Measurements from ENCODE around the gene TRAPPC2B. TPM values are rescaled to one million over a fixed set of nuclear protein-coding genes. Genes with fewer than 3 reads are reported as not detected.

Gene TRAPPC2B
- polyA plus RNA-seq (ENCODE audit: insufficient read depth in 1 of 5, insufficient read length in 5 of 5, low replicate concordance in 1 of 5), result 10 to 100 TPM; 12.4 to 17.2 (median 14.5) TPM
- long read RNA-seq, donor 1, transcript TRAPPC2B-202 (1 exons, 1,743 nt), result minor isoform, 12 of 39 reads
- long read RNA-seq, donor 1, transcript TRAPPC2B-201 (2 exons, 732 nt), result major isoform, 27 of 39 reads
- long read RNA-seq, donor 1, partial matches to known transcripts, result 0 of 39 reads
- long read RNA-seq, donor 1, other reads (novel, unspliced or antisense), result 0 of 39 reads
- long read RNA-seq, donor 2, transcript TRAPPC2B-201 (2 exons, 732 nt), result major isoform, 18 of 25 reads
- long read RNA-seq, donor 2, transcript TRAPPC2B-202 (1 exons, 1,743 nt), result minor isoform, 7 of 25 reads
- long read RNA-seq, donor 2, partial matches to known transcripts, result 0 of 25 reads
- long read RNA-seq, donor 2, other reads (novel, unspliced or antisense), result 0 of 25 reads
- long read RNA-seq, donor 3, transcript TRAPPC2B-202 (1 exons, 1,743 nt), result minor isoform, 7 of 30 reads
- long read RNA-seq, donor 3, transcript TRAPPC2B-201 (2 exons, 732 nt), result major isoform, 23 of 30 reads
- long read RNA-seq, donor 3, partial matches to known transcripts, result 0 of 30 reads
- long read RNA-seq, donor 3, other reads (novel, unspliced or antisense), result 0 of 30 reads
- long read RNA-seq, donor 4, transcript TRAPPC2B-202 (1 exons, 1,743 nt), result minor isoform, 6 of 13 reads
- long read RNA-seq, donor 4, transcript TRAPPC2B-201 (2 exons, 732 nt), result major isoform, 7 of 13 reads
- long read RNA-seq, donor 4, partial matches to known transcripts, result 0 of 13 reads
- long read RNA-seq, donor 4, other reads (novel, unspliced or antisense), result 0 of 13 reads
- long read RNA-seq, donor 5, transcript TRAPPC2B-201 (2 exons, 732 nt), result major isoform, 23 of 42 reads
- long read RNA-seq, donor 5, transcript TRAPPC2B-202 (1 exons, 1,743 nt), result minor isoform, 19 of 42 reads
- long read RNA-seq, donor 5, partial matches to known transcripts, result 0 of 42 reads
- long read RNA-seq, donor 5, other reads (novel, unspliced or antisense), result 0 of 42 reads
- long read RNA-seq, donor 6, transcript TRAPPC2B-201 (2 exons, 732 nt), result major isoform, 14 of 23 reads
- long read RNA-seq, donor 6, transcript TRAPPC2B-202 (1 exons, 1,743 nt), result minor isoform, 9 of 23 reads
- long read RNA-seq, donor 6, partial matches to known transcripts, result 0 of 23 reads
- long read RNA-seq, donor 6, other reads (novel, unspliced or antisense), result 0 of 23 reads
- long read RNA-seq, donor 7, transcript TRAPPC2B-201 (2 exons, 732 nt), result major isoform, 11 of 15 reads
- long read RNA-seq, donor 7, partial matches to known transcripts, result 0 of 15 reads
- long read RNA-seq, donor 7, other reads (novel, unspliced or antisense), result 0 of 15 reads
- long read RNA-seq, donor 8, transcript TRAPPC2B-202 (1 exons, 1,743 nt), result major isoform, 7 of 14 reads
- long read RNA-seq, donor 8, transcript TRAPPC2B-201 (2 exons, 732 nt), result major isoform, 7 of 14 reads
- long read RNA-seq, donor 8, partial matches to known transcripts, result 0 of 14 reads
- long read RNA-seq, donor 8, other reads (novel, unspliced or antisense), result 0 of 14 reads

DNA sequence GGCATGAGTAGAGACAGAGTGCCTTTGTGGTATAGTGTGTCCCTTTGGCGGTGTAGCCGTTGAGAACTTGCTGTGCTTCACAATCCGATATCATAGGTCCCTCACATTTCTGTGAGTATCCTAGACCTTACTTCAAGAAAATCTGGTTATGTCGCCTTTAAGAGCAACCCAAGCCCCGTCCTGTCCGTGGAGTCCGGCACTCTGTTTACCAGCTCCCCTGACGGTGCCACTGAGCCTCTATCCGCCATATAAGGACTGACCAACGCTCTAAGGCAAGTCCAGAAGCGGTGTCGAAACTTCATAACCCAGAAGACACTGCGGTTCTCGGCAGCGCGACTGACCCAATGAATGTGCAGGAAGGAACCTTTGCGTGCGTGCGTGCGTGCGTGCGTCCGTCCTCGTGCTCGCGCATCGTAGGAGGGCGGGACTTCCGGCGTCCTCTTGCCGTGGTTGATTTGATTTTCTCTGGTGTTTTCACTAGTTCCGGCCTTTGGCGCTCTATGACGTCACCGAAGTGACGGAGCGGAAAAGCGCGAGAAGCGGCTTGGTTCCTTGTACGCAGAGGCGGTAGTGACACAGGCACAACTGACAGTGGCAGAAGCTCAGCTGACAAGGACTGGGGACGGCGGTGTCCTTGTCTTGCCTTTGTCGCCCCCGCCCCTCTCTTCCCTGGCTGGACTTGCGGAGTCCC lies at the start of gene TRAPPC2B, which contains the start of gene ZNF547:
Gene TRAPPC2B (plus strand): TSS at position 555 of the 691 bp plus-strand sequence. CDS start 1,283 bp downstream, outside the sequence.
Gene ZNF547 (plus strand): TSS at position 555 of the 691 bp plus-strand sequence. CDS start 5,005 bp downstream, outside the sequence.
- DNase-seq, result peak; percentile 100

- no peak for DNase-seq
Measured at GRCh38 chr19:57314146-57314545, 49.2 kb upstream of the TRAPPC2B start.

DNA sequence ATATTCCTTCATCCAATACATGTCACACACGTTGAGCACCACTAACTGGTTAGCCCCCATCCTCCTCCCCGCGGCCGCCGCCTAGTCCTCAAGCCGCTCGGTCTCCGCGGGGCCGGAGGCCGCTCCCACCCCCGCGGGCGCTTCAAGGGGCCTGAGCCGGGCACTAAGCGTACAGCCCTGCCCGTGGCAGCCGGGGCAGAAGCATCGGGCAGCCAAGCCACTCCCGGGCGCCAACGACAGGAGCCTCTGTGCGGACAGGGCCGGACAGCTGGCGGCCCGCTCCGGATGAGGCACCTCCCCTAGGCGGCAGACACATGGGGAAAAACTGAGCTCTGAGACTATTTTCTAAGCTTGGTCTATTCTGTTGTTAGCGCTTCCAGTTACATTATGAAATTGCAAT lies 45.8 kb upstream of the TRAPPC2B start:
- DNase-seq, result no peak

DNA sequence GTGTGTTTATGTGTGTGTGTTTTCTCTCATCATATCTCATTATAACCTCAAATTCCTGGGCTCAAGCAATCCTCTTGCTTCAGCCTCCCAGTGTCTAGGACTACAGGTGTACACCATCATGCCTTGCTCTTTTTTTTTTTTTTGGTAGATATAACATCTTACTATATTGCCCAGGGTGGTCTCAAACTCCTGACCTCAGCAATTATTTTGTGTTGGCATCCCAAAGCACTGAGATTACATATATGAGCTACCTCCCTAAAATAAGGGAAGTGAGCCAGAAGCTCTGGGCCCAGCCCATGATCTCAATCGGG lies 43.5 kb upstream of the TRAPPC2B start:
- no peak for DNase-seq

DNA sequence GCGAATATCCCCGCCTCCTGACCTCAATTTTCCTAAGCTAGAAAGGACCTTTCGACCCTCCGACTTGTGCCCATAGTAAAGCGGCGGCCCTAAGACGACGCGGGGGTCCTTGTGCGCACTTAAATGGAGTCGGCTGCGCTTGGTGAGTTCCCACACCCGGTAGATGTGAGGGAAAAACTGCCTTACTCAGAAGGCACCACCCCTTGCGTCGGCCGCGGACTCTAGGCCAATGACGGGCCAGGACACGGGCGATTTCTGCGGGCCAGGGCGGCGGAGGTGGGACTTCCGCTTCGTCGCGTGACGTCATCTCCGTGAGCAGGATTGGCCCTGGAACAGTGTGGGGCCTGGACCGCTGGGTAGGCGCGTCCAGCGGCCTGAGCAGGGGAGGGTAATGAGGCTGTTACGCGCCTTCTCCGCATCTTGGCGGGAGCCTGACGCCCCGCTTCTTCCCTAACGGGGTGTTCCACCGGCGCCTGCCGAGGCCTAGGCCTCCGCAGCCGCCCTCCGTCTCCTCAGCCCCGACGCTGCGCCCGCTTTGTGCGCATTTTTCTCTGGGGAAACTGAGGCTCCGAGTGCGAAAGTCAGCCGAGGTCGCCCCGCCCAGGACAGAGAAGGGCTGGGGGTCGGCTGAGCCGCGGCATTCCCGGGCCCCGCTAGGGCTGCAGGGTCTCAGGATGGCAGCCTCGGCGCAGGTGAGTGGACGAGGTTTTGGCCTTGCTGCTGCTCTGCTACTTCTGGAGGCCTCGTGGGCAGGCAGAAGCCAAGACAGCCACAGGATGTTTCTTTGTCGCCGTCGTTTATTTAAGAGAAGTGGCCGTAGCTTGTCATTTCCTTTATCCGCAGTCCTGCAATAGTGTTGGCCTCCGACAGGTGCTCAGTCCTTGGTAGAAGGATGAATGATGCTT lies 42.9 kb upstream of the TRAPPC2B start, which contains the start of gene ZNF543:
Gene ZNF543 (plus strand): TSS at position 293 of the 905 bp plus-strand sequence. CDS start 382 bp downstream, at position 675.
- DNase-seq, result peak; percentile 95 to 96

DNA sequence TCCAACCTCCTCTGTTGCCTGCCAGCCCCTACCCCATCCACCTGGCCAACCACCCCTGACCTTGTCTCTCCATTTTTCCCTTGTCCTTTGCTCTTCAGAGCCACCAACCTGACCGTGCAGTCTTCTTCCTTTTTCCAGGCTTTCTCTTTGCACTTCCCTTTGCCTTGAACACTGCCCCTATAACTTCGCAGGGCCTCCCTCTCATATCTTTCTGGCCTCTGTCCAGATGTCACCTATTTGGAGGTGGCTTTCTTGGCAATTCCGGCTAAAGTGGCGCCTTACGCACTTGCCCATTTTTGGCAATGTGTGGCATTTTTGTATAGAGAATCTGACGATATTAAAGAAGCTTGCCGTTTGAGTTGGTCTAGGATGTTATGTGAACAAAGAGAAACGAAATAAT lies 42.2 kb upstream of the TRAPPC2B start:
- no peak for DNase-seq

GRCh38 chr19:57321751-57322150 lies 41.6 kb upstream of the TRAPPC2B start:
- no peak for DNase-seq

DNA sequence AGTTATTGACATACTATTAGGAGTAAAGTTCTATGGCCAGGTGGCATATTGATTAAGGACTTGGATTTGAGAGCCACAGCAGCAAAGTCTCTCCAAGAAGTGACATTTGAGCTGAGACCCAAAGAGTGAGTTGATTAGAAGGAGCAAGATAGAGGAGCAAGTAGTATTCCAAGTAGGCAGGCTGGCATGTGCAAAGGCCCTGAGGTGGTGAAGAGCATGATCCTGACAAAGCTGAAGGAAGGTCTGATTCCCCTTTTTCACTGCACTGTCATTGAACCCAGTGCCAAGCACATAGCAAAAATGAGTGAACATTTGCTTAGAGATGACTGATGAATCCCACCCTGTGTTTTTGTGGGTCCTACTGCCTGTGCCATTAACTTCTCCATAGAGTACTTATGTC lies 38.4 kb upstream of the TRAPPC2B start:
- DNase-seq, result no peak

DNA sequence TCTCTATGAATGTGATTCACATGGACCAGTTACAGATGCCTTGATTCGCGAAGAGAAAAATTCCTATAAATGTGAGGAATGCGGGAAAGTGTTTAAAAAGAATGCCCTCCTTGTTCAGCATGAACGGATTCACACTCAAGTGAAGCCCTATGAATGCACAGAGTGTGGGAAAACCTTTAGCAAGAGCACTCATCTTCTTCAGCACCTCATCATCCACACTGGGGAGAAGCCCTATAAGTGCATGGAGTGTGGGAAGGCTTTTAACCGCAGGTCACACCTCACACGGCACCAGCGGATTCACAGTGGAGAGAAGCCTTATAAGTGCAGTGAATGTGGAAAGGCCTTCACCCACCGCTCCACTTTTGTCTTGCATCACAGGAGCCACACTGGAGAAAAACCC lies 35.4 kb upstream of the TRAPPC2B start:
- DNase-seq, result no peak

GRCh38 chr19:57334191-57334590 lies 29.2 kb upstream of the TRAPPC2B start:
- no peak for DNase-seq

DNA sequence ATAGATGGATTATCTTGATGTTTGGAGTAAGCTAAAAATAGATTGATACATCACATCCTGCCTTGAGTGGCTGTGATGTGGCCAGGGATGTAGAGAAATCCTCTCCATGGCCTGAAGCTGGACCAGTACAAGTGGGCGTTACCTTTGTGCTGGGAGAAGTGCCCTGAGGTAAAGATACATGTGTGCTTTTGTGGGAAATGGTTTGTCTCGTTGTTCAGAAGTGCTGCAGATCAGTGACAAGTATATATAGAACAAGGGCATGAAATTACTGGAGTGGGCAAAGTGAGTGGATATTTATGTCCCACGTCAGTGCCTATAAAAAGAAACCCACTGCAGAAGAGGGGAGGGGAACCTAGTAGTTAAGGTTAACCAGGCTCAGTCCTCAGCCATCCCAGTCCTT lies 24.5 kb upstream of the TRAPPC2B start:
- DNase-seq, result no peak

DNA sequence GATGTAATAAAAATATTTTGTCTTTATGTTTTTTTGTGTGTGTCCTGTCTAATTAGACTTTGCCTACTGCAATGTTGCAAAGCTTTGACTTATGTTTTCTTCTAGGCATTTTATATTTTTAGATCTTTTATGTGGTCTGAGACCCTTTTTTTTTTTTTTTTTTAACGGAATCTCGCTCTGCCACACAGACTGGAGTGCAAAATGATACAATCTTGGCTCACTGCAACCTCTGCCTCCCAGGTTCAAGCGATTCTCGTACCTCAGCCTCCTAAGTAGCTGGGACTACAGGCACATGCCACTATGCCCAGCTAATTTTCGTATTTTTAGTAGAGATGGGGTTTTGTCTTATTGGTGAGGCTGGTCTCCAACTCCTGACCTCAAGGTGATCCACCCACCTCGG lies 20.8 kb upstream of the TRAPPC2B start:
- DNase-seq, result no peak

DNA sequence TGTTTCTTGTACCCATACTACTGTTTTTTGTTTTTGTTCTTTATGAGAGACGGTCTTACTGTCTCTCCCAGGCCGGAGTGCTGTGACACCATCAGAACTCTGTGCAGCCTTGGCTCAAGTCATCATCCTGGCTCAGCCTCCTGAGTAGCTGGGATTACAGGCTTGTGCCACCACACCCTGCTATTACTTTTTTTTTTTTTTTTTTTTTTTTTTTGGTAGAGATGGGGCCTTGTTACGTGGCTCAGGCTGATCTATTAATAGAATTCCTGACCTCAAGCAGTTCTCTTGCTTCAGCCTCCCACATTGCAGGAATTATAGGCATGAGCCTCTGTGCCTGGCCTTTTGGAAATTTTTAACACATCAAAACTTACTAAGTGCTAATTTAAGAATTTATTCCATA lies 15.2 kb upstream of the TRAPPC2B start:
- DNase-seq, result no peak

DNA sequence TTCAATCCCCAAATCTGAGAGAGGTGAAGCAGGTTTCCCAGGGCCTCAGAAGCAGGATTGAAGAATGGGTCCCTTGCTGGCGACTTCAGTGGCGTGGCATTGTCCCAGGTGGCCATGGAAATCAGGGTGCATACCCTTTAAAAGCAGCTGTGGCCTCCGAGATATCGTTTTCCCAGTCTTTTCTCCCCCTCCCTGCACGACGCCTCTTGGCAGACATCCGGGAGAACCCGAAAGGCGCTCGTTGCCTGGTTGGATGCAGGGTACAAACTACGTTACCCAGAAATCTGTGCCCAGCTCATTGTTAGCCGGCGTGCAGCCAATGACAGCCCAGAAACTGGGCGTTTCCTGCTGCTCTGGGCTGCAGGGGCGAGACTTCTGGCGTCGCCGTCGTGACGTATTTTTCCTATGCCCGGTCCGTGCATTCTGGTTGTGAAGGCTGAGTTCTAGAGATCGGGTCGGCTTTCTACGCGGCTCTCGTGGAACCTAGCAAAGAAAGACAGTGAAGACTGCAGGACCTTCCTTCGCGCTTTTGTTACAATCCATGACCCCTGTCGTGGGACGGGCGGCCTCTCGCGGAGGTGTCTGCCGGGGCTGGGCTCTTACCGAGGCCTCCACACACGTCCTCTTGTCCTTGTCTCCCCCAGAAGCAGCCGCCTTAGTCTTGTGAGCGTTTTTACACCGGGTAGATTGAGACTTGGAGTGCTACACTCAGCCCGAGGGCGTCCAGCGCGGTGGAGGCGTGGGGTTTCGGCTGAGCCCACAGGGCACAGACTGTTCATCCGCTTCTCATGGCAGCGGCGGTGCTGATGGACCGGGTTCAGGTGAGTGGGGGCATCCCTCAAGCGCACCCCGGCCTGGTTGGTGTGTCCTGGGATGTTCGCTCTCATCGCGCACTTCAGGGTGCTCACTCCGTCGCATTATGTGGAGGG lies 12.2 kb upstream of the TRAPPC2B start, which contains the start of gene ZNF304:
Gene ZNF304 (plus strand): TSS at position 395 of the 929 bp plus-strand sequence. CDS start 394 bp downstream, at position 789.
- DNase-seq, result peak; percentile 94 to 96

DNA sequence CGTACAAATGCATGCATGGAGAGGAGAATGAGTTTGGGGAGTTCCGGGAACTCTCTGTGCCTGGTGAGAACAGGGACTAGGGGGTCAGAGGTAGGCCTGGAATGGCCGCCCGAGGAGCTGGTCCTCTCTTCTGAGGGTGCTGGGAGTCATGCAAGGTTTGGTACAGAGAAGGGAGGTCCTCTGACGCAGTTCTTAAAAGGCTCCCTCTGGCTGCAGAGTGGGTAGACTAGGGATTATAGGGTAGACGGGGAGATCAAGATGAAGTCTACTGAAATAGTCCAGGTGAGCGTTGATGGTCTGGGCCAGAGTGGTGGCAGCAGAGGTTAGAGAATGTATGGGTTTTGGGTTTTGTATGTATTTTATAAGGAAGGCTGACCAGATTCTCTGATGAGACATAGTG lies 11.5 kb upstream of the TRAPPC2B start:
- DNase-seq, result no peak

DNA sequence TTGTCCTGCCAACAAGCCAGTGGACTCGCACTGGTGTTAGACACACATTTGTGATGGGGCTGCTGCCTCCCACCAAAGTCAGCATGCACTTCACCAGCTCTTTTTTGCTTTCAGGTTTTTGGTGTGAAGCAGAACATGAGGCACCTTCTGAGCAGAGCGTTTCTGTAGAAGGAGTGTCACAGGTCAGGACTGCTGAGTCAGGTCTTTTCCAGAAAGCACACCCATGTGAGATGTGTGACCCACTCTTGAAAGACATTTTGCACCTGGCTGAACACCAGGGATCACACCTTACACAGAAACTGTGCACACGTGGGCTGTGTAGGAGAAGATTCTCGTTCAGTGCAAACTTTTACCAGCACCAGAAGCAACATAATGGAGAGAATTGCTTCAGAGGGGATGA lies 7.4 kb upstream of the TRAPPC2B start:
- no peak for DNase-seq

GRCh38 chr19:57357406-57357805 lies 5.9 kb upstream of the TRAPPC2B start:
- DNase-seq, result no peak

DNA sequence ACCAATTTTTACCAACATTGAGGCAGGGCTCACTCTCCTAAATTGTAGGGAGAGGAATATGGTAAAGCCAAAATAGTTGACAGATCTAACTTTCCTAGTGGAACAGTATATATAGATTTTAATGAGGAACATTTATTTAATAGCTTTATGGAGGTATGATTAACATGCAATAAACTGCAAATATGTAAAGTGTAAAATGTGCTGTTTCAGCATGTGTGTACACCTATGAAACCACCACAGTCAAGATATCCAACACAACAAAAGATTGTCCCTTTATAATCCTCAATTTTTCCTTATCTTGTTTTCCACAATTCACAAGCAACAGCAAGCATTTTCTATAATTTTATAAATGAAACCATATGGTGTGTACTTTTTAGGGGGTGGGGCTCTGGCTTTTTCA lies 4.1 kb upstream of the TRAPPC2B start:
- no peak for DNase-seq
